Fibroblast of villous mesenchyme (primary cell): Measurements from ENCODE around the gene NKAIN2. TPM values are rescaled to one million over a fixed set of nuclear protein-coding genes. Genes with fewer than 3 reads are reported as not detected.

Experiments
- DNase-seq: peaks from one replicate; pipeline ENCODE4 v3.0.0-alpha.2; 2010; ENCODE audit warnings: low read depth
- H3K4me3 ChIP-seq: 2 replicates; pipeline ENCODE4 v1.5.1; 2011; ENCODE audit warnings: low read depth, mild to moderate bottlenecking, low read length
- total RNA-seq: library from RNA; depleted of rRNA; stranded (reverse); fragments of >200 nt; gene quantifications from 2 replicates; pipeline ENCODE4 v1.2.3, GENCODE V29; 2012
- TF ChIP-seq, protein P1 (sequence below): IDR thresholded peaks from 2 replicates; pipeline ENCODE4 v1.5.1; 2012; ENCODE audit warnings: low read depth, mild to moderate bottlenecking, low read length; ENCODE audit not compliant: insufficient read depth

The NKAIN2 gene
- total RNA-seq, 1 donor = not detected

GRCh38 chr6:124800222-124800621, 996.6 kb downstream of the NKAIN2 start:
- TF ChIP-seq, protein P1, sequence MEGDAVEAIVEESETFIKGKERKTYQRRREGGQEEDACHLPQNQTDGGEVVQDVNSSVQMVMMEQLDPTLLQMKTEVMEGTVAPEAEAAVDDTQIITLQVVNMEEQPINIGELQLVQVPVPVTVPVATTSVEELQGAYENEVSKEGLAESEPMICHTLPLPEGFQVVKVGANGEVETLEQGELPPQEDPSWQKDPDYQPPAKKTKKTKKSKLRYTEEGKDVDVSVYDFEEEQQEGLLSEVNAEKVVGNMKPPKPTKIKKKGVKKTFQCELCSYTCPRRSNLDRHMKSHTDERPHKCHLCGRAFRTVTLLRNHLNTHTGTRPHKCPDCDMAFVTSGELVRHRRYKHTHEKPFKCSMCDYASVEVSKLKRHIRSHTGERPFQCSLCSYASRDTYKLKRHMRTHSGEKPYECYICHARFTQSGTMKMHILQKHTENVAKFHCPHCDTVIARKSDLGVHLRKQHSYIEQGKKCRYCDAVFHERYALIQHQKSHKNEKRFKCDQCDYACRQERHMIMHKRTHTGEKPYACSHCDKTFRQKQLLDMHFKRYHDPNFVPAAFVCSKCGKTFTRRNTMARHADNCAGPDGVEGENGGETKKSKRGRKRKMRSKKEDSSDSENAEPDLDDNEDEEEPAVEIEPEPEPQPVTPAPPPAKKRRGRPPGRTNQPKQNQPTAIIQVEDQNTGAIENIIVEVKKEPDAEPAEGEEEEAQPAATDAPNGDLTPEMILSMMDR = no peak
- DNase-seq = no peak
- H3K4me3 ChIP-seq = no peak overlapping the region

- H3K4me3 ChIP-seq = no peak overlapping the region
- TF ChIP-seq, protein P1 = no peak
- no peak for DNase-seq
Measured at GRCh38 chr6:124812067-124812466, 1008.4 kb downstream of the NKAIN2 start.

- no peak overlapping the region for H3K4me3 ChIP-seq
- no peak for DNase-seq
- TF ChIP-seq, protein P1 = no peak
Measured at GRCh38 chr6:124819346-124819745, 1015.7 kb downstream of the NKAIN2 start.

- TF ChIP-seq, protein P1 = no peak
- no peak for DNase-seq
- H3K4me3 ChIP-seq = no peak overlapping the region
Measured at GRCh38 chr6:124822204-124822613, 1018.5 kb downstream of the NKAIN2 start.

- DNase-seq = no peak
- TF ChIP-seq, protein P1 = no peak
- no peak overlapping the region for H3K4me3 ChIP-seq
Measured at GRCh38 chr6:124822721-124823120, 1019.1 kb downstream of the NKAIN2 start.

DNA sequence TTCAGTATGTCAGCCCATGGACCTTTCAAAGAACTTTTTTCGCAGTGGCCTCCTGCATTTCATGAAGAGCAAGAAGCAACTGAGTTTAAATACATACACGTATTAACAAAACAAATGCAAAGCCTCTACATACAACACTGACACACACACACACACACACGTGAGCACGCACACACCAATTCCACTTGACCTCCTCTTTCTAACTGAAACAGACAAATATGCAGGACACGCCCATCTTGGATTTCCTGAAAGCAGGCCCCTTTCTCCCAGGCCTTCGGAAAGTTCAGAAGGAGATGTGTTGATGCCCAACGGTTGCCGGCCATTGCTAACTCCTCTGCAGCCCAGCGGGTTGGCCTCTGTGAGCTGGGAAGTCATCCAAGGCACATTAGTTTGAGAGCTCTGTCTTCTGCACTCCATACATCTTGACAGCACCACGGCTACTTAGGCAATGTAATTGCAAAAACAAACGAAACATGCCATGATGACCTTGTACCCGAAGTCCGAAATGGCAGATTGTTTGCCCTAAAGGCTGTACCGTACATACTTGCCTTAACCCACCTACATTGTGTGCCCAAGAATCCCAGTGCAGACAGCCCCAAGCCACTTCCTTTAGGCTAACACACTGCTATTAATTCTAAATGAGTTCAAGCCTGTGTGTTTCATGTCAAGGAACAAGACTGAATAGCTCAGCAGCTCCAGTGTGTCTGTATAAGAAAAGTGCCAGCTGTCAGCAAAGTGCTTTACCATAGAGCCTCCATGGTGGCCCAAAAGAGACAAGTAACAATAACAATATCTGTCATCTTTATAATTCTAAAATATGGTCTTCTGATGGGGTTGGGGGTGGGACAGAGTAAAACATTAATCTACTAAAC, 1019.8 kb downstream of the NKAIN2 start:
- no peak for DNase-seq
- no peak overlapping the region for H3K4me3 ChIP-seq
- TF ChIP-seq, protein P1 = no peak
